CD4-positive, alpha-beta T cell treated with Interleukin-10 for 1 hour (primary cell): ENCODE data around the gene PTGS2.

Source experiments
- DNase-seq: peaks from one replicate; pipeline ENCODE4 v3.0.0-alpha.2; 2020

Gene PTGS2

DNA sequence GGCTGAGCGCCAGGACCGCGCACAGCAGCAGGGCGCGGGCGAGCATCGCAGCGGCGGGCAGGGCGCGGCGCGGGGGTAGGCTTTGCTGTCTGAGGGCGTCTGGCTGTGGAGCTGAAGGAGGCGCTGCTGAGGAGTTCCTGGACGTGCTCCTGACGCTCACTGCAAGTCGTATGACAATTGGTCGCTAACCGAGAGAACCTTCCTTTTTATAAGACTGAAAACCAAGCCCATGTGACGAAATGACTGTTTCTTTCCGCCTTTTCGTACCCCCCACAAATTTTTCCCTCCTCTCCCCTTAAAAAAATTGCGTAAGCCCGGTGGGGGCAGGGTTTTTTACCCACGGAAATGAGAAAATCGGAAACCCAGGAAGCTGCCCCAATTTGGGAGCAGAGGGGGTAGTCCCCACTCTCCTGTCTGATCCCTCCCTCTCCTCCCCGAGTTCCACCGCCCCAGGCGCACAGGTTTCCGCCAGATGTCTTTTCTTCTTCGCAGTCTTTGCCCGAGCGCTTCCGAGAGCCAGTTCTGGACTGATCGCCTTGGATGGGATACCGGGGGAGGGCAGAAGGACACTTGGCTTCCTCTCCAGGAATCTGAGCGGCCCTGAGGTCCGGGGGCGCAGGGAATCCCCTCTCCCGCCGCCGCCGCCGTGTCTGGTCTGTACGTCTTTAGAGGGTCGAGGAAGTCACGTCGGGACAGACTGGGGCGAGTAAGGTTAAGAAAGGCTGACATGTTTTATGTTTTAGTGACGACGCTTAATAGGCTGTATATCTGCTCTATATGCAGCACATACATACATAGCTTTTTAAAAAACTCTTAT is at the start of gene PTGS2:
PTGS2 (minus strand) TSS at position 179 of the 817 bp plus-strand sequence; CDS start at position 46, 133 bp downstream.
- DNase-seq = peak; percentile 22

DNA sequence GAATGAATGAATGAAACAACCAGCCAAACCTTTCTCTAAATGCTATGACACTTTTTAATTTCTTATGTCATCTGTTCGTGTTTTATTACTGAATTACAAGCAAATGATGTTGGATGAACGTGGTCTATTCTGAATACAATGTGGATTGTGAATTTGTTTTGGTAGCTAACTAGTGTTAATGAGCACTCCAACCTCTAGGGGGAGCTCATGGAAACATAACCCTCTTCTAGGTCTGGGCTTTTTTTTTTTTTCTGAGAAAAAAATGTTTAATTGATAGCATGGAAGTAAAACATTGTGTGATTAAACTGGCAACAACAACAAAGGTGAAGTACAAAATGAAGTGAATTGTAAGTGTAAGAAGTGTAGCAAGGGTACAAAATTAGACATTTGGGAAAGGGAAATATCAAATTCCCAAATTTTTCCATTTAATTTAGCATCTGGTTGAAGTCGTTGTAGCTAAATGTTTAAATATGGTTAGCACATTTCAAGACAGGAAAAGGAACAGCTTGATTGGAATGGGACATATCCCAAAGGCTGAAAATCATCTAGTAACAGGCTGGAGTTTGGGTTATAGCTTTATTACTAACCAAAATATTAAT is 42.6 kb upstream of the PTGS2 start:
- peak; percentile 24 for DNase-seq

DNA sequence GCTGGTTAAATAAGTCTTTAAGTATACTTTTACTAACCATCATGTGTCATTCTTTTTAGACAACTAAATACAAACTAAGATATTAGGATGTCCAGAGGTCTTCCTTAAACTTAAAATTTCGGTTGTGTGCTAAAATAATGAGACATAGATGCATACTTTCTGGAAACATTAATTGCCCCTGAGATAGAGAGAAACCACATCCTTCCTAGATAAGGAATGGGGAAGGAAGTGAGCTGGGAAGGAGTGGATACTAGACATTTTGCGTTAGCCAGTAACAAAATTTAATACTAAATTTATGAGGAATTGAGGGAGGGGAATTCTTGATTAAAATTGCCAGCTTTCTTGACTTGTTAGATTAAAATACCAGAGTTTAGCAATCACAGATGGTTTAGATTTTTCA is 37.1 kb upstream of the PTGS2 start:
- DNase-seq = no peak

DNA sequence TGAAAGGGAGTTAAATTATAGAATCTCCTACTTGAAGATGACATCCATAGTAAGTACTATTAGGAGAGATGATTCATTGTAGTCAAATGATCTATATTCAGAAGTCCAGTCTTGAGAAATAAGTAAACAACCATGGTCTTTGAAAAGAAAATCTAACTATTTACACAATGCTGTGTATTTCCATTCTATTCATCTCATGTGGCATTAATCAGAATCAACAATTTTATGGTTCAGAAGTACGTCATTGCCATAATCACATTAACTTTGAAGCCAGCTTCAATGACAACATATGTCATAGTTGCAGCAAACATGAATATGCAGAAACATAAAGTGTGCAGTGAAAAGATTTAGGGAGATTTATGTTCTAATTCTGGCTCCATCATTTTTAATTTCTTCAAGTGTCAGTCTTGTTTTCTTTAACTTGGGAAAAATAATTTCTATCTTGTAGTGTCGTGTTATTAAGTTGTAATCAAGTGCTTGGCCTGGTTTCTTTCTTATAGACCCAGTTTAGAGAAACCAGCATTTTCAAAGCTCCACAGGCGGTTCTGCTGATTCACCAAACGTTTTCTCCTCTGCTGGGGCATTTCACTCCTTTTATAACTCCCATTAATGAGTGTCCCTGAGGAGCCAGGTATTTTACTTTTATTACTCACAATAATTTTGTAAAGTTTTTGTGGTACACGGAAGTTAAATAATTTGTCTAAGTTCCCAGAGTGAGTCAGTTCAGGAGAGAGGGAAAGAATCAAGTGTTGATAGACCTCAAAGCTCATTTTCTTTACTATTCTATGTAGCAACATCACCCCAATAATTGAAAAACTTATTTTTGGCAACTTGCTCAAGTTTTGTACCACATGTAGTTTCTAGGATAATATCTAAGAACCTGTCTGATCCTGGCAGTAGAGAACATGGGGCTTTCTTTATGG is 35.9 kb upstream of the PTGS2 start:
- no peak for DNase-seq

DNA sequence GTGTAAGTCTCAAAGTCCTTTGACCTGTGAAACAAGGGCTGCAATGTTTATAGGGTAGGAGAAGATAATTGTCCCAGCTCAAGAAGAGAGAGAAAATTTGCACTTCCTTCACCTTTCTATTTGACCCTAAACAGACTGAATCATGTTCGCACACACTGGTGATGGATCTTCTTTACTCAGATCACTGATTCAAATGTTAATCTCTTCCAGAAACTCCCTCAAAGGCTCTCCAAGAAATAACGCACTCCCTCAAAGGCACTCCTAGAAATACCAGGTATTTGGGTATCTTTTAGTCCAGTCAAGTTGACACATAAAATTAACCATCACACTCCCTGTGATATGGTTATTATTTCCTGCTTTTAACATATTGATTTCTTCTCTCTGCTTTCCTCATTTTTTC is 30.5 kb upstream of the PTGS2 start:
- no peak for DNase-seq

DNA sequence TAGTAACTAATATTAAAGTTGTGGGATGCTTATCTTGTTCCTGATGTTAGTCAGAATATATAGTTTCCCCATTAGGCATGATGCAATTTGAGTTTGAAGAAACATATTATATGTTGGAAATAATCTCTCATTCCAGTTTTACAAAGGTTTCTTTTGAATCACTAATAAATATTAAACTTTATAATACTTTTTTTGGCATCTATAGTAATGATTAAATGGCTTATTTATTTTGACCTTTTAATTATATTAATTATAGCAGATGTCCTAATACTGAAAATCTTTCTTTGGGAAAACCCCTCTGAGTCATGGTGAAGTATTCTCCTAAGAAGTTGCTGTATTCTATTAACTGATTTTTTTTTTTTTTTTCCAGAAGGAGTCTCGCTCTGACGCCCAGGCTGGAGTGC is 28.5 kb upstream of the PTGS2 start:
- no peak for DNase-seq

DNA sequence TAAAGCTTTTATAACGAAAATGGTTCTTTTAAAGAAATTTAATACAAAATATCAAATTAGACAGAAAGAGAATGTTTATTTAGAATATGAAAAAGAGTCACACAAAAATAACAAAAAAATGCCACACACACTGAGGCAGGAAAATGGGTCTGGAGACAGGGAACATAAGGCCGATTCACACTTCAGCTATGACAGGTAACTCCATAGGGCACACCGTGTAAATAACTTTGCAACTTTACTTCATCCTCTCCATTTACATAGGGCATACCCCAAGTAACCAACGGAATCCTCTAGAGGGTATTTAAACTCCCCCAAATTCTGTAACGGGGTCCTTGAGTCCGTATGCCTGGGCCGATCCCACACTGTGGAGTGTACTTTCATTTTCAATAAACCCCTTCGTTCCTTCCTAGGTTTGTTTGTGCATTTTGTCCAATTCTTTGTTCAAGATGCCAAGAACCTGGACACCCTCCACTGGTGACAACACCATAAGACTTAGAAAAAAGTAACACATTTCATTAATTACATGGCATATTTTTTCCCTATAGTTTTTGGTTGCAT is 23.1 kb upstream of the PTGS2 start:
- no peak for DNase-seq

DNA sequence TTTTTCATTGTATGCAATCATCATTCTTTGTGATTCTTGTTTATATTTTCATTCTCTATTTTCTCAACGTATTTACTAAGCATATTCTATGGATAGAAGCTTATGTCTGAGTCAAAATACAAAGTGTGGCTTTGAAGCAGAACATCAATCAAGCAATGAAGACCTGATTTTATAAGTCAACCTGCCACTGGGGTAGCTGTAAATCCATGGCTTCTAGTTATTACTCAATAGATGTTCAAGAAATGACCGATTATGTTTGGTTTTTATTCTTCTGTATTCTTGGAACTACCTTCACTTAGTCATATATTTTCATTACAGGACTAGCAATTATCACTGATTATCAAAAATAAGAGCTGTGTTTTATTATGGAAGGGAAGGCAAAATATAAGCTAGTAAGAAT is 20.5 kb upstream of the PTGS2 start:
- DNase-seq = no peak

DNA sequence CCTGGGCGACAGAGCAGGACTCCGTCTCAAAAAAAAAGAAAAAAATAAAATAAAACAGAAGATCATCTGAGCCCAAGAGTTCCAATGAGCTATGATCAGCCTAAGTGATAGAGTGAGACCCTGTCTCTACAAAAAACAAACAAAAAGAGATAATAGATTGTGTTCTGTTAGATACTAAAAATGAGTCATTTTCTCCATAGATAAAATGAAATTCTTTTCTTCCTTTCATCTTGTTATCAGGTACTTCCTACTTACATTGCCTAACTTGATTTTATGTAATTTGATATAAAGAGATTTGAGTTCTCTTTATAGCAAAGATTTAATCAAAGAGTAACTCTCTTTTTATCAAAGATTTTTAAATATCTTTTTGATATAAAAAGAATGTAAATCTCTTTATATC is 19.3 kb upstream of the PTGS2 start:
- DNase-seq = no peak

DNA sequence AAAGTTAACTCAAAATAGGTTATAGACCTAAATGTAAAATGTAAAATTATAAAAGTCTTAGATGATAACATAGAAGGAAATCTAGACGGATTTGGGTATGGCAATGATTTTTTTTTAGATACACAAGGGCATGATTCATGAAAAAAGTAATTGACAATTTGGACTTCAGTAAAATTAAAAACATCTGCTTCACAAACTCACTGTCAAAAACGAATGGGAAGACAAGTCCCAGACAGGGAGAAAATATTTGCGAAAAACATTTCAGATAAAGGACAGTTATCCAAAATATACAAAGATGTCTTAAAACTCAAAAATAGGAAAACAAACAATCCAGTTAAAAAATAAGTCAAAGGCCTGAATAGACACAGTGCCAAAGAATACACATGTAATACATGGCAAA is 9.7 kb upstream of the PTGS2 start:
- no peak for DNase-seq

DNA sequence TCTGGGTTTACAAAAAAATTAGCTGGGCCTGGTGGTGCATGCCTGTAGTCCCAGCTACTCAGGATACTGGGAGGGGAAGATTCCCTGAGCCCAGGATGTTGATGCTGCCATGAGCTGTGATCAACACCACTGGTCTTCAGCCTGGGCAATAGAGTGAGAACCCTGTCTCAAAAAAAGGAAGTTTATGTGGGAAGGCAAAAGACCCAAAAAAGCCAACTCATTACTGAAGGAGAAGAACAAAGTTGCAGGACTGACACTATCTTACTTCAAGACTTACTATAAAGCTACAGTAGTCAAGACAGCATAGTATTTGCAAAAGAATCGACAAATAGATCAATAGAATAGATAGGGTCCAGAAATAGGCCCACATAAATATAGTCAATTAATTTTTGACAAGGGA is 9.2 kb upstream of the PTGS2 start:
- no peak for DNase-seq

DNA sequence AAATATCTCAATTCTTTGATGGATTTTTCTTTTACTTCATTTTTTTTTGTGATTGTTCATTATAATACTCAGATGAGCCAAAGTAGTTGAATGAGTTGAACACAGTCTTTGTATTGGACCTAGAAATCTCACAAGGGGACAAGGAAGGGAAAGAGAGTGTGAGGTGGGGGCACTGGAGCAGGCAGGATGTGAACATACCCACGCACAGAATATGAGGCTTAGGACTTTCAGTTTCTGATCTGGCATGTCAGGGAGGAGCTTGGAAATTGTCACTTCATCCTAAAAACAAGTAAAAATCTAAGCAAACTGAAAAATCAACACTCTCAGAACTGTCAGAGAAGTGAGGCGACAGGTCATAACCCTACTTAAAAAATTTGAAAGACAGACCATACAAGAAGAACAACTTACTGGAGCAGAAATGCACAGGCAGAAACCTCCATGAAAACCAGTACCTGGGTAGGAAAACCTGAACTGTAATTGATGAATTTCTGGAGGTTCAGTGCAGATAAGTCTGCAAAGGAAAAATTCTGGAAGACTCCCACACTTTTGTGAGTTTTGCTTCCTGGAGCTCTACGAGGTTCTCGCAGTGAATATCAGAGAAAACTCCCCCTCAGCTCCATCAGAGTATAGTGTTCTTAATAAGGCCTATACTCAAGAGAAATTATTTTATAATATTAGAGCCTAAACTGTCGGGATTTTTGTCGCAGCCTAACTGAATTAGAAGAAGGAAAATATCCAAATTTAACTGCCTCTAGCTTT is 3.6 kb upstream of the PTGS2 start:
- DNase-seq = no peak

DNA sequence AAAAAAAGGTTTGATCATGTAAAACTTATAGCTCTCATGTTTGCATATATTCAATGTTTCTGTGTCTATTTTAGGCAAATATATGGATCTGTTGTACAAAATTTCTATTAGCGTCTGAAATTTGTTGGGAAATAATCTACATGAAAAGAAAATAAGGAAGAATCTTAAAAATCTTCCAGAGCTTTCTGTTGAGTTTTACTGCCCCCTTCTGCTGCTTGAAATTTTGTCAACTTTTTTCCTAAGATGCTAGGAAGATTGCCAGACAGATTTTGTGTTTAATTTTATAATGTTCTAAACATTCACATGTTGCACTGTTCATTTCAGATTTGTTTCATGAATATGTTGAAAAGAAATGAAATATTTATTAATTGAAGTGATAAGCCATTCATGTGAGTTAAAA is 2.5 kb upstream of the PTGS2 start:
- DNase-seq = no peak

DNA sequence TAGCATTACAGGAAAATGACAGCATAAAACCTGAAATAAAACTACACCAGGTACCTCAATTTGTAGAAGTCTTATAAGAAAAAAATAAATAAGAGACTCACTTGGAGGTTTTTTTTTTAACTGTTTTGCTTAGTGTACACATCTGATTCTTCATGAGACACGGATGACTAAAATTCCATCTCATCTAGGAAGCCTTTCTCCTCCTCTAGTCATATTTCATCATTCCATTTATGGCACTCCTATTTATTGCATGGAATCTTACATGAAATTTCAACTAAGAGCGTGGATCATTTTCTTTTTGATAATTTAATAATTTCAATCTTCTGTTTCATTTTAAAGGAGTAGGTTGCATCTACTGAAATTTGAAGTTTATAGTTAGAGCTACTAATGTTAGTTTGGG is 1.6 kb upstream of the PTGS2 start:
- no peak for DNase-seq

DNA sequence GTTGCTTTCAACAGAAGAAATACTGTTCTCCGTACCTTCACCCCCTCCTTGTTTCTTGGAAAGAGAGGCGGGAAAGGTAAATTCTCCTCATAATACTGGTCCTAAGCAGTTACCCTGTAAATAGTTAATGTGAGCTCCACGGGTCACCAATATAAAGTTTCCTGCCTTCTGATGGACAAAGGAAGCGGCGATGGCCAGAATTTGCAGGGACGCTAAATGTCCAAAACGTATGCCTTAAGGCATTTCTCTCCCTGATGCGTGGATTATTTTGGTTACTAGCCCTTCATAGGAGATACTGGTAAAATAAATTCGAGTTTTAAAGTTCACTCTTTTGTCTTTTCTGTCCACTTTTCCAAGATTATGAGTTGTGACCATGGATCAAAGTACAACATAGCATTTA is 898 bp upstream of the PTGS2 start:
- DNase-seq = no peak

DNA sequence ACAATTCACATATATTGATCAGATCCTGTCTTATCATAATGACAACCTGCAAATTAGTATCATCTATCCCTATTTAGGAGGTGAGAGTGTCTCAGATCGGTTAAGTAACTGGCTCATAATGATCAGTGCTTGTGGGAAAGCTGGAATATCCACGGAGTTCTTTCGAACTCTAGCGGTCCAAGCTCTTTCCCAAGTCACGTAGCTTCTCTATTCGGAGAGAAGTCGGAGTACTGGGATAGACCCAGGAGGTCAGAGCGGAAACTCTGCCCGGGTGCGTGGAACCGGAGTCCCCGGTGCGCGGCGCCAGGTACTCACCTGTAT is 339 bp downstream of the PTGS2 start:
- DNase-seq = no peak

DNA sequence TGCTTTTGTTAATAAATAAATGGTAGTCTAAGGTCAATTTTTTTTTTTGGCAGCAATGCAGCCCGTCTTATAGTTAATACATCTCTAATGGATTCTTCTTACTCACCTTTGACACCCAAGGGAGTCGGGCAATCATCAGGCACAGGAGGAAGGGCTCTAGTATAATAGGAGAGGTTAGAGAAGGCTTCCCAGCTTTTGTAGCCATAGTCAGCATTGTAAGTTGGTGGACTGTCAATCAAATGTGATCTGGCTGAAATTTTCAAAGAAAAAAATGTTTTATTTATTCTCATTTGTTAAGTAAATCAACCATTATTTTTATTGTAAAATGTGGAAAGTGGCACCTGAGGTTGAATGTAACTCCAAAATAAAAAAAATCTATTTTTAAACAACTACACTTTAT is 2.1 kb downstream of the PTGS2 start:
- no peak for DNase-seq

DNA sequence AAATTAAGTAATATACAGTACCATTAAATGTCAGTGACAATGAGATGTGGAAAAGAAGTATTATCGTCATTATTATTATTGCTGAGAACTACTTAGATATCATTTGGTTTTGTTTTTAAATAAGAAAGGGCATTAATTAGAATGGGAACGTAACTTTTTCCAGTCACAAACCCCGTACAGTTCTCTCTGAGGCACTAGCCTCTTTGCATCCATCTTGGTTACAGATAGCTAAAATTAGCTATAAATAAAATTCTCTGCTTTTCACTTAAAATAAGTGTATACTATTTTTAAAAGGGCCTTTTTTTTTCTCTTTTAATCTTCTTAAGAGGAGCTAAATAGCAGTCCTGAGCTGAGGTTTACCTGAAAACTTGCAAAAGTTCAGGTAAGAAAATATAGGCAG is 7.6 kb downstream of the PTGS2 start:
- no peak for DNase-seq

DNA sequence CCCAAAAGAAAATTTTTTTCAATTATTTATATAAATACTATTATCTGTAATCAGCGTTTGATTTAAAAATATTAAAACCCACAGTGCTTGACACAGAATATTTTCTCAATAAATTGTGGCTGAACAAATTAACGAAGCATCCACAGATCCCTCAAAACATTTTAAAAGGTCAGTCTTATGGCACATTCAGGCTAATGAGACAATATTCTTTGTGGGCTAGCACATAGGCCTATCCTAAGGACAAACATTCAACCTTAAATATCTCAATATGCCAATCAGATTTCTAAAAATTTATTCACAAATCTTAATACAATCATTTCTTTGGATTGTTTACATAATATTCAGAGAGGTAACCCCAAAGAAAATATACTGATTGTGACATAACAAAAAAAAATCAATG is 8.1 kb downstream of the PTGS2 start:
- DNase-seq = no peak

DNA sequence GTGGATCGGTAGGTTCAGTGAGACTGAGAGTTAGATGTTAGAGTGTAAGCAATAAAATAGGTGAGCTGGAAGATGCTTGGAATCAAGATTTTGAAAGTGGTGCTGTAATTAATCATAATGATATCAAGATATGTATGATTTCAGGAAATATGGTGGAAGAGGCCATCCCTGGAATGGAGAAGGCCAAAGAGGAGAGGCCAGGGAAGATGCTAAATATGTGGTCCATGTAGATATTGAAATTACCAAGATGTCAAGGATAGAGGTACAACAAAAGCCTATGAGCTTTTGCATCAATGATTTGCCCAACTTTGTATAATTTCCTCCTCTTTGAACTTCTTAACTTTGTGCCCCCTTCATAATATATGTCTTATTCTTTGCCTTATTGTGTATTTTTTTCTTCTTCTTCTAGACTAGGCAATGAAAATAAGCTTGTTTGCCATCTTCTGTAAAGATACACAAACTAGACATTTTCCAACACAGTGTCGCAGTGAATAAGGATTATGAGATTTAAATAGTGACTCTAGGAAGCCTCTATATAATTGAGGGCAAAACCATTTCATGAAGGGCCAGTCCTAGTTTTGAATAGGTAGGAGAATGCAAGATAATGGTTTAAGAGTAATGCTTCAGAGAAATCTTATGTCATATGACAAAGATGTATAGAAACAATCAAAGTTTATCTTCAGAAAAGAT is 8.9 kb downstream of the PTGS2 start:
- DNase-seq = no peak

DNA sequence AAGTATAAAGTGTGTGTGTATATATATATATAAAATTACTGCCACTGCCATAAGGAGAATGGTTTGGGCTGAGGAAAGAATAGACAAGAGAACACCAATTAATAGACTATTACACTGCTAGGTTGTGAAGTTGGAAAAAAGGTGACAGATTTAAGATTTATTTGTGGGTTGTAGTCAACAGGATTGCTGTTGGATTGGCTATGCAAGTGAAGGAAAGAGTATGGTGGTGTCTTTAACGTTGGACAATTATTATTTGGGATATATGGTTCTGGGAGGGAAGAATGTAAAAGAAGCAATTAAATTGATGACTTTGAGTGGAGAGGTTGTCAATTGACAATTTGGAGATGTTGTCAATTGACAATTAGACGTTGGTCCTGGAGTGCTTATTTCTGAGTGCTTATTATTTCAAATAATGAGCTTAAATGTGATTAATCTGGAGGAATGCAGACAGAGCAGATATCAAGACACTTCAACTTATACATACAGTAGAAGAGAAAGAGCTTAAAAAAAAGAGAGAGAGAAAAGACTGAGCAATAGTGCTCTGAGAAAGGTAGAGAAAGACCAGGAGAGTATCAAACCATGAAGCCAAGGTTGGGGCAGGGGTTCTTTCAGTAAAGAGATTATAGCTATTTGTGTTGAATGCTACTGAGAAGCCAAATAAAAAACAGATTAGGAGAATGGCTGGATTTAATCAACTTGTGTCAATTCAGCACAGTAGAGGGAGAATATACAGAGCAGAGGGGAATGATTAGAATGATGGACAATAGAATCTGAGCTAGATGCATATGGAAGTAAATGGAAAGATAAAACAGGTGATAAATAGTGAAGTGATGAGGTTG is 9.7 kb downstream of the PTGS2 start:
- DNase-seq = no peak
